ENCODE results near the gene RCE1.

- TF ChIP-seq CTCF (IDR thresholded peaks at IDR 0.05) (no peak), POLR2AphosphoS5 (IDR thresholded peaks at IDR 0.05) (no peak), POLR2A (IDR thresholded peaks at IDR 0.05) (no peak)
Measured at GRCh38 chr11:66853242-66854229, 10.3 kb downstream of the RCE1 start.

Measured in gastroesophageal sphincter (tissue), 3 donors.